Measurements from ENCODE around the gene SLC11A2. TPM values are rescaled to one million over a fixed set of nuclear protein-coding genes. Genes with fewer than 3 reads are reported as not detected.

Gene SLC11A2
- total and polyA plus RNA-seq, 9 of the 15 experiments (the other 6 are each of a cell fraction or from before 2014, with no cell fraction given) = 21.1 to 54.0 (median 32.9) TPM

DNA sequence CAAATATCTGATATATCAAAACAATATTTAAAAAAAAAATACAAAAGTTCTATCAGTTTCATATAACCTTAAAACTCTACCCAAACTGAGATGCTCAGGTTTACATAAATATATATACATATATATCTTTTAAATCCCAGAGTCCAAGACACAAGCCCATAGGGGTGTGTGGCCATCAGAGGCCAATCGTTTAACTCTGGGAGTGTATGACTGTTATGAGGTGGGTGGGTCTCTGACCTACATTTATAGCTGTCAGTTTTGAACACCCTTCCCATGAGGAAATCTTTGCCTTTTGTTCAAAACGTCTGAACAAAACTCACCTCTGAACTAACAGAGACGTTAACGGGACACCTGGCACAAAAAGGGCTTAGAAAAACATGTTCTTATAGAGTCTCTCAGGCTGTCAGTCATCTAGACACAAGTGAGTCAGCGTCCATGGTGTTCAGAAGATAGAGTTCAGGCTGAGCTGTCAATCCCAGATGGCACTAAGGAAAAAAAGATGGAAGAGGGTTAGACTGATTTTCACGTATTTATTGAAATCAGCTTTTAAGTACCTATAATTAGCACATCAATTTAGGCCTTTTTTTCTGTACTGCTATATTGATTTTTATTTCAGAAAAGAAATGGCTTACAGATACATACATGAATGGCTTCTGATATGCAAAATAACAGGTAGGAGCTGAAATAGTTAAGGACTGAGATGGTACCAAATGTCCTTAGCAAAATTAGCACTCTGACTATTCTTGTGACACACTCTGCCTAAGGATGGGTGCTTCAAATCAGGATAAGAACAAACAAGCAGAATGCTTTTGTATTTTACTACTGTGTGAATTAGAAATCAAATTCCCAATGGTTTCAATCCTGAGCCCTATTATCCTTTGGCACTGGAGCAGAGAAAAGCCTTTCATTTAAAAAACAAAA, 44.6 kb downstream of the SLC11A2 start:
- POLR2A ChIA-PET = interaction anchor here (0.6 kb wide), 2 partner anchors 17 to 1341 kb away, joined by 3 read pairs; no protein-coding TSS in a partner anchor
- H3K4me3 ChIP-seq = no peak overlapping the region
- WGBS (ENCODE audit: insufficient coverage, low coverage, missing lambda C conversion rate) = 50% methylated on average over 6 of the region's 6 CpGs
- H3K9ac ChIP-seq (ENCODE audit: insufficient read depth in 1 of 2, low read depth in 2 of 2, low read length in 2 of 2) = no peak overlapping the region
- in situ Hi-C loops (cut with MboI) = no loop called here
- CTCF ChIA-PET (ENCODE audit: low intra/inter-chr PET ratio) = interaction anchor here (0.7 kb wide), 1 partner anchor 326 kb away, joined by 3 read pairs; no protein-coding TSS in a partner anchor
- H3K79me2 ChIP-seq (ENCODE audit: control insufficient read depth, insufficient read depth, low read length) = no peaks in the 10 kb centered on the region
- no peaks in the 10 kb centered on the region for H3K9me3 ChIP-seq (replicated peaks; ENCODE audit: control insufficient read depth, insufficient read depth, low read depth, low read length)
- H3K4me1 ChIP-seq (replicated peaks in 1 of 2; ENCODE audit: control insufficient read depth in 2 of 2, insufficient read depth in 2 of 2, low read length in 2 of 2) = no peaks in the 10 kb centered on the region
- H3K4me2 ChIP-seq (ENCODE audit: insufficient read depth, low read length) = no peak overlapping the region
- BruUV-seq (replicated peaks) = no TSS peak
- DNase-seq (ENCODE audit: extremely low read depth in 1 of 4, low spot score in 3 of 4) (peak in 3 of 4 experiments; percentile 13 to 26 (median 17)), FAIRE-seq (no peak), ATAC-seq (peak; percentile 40; the same call in 1 of the 3 replicates)
- no peaks in the 10 kb centered on the region for H3K9me1 ChIP-seq (ENCODE audit: control insufficient read depth, insufficient read depth, low read length)
- intact Hi-C loops (cut with micrococcal nuclease) = no loop called here
- peaks cover 12% of the 10 kb centered on the region for H3K36me3 ChIP-seq (ENCODE audit: control insufficient read depth, insufficient read depth, low read length)
- H3K27ac ChIP-seq (ENCODE audit: extremely low read depth, low read depth, low read length) = no peak overlapping the region
- no peaks in the 10 kb centered on the region for H3K27me3 ChIP-seq (ENCODE audit: control insufficient read depth in 2 of 2, insufficient read depth in 2 of 2, low read length in 2 of 2)
- H4K20me1 ChIP-seq (replicated peaks; ENCODE audit: control insufficient read depth, insufficient read depth, low read length) = no peaks in the 10 kb centered on the region
- no peak overlapping the region for H2AFZ ChIP-seq (ENCODE audit: low read depth, low read length)
- TF ChIP-seq ZC3H4 (CRISPR knock-in tag; IDR thresholded peaks at IDR 0.05; ENCODE audit: borderline replicate concordance) = no peak
- TF ChIP-seq, protein P1, sequence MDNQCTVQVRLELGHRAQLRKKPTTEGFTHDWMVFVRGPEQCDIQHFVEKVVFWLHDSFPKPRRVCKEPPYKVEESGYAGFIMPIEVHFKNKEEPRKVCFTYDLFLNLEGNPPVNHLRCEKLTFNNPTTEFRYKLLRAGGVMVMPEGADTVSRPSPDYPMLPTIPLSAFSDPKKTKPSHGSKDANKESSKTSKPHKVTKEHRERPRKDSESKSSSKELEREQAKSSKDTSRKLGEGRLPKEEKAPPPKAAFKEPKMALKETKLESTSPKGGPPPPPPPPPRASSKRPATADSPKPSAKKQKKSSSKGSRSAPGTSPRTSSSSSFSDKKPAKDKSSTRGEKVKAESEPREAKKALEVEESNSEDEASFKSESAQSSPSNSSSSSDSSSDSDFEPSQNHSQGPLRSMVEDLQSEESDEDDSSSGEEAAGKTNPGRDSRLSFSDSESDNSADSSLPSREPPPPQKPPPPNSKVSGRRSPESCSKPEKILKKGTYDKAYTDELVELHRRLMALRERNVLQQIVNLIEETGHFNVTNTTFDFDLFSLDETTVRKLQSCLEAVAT (IDR thresholded peaks at IDR 0.05) = peak in 1 of 2 experiments; percentile 63; a peak in 1 of 4 replicates
- TF ChIP-seq POLR3G (IDR thresholded peaks at IDR 0.05; ENCODE audit: extremely low read depth, insufficient read length, insufficient replicate concordance) = no peak
- no peak for TF ChIP-seq ZNF184 (CRISPR knock-in tag; IDR thresholded peaks at IDR 0.05)
- no peak for TF ChIP-seq L3MBTL2 (IDR thresholded peaks at IDR 0.05)
- no peak for TF ChIP-seq POLR2A (conservative IDR thresholded peaks at IDR 0.05)
- no peak for TF ChIP-seq GTF2F1 (IDR thresholded peaks at IDR 0.05; ENCODE audit: low read depth, low read length)
- no peak for TF ChIP-seq FOXK2 (conservative IDR thresholded peaks at IDR 0.05 in 1 of 2, IDR thresholded peaks at IDR 0.05 in 1 of 2; ENCODE audit: low read depth in 2 of 2)
- TF ChIP-seq ZNF354B (CRISPR knock-in tag; IDR thresholded peaks at IDR 0.05) = no peak
- TF ChIP-seq TSC22D4 (tag; IDR thresholded peaks at IDR 0.05) = no peak
- no peak for TF ChIP-seq PBX2 (CRISPR knock-in tag; IDR thresholded peaks at IDR 0.05; ENCODE audit: low read depth)
- 0 out of 2 replicates have a peak, but pooled peaks have one; percentile 16 for TF ChIP-seq PBX2 (tag; conservative IDR thresholded peaks at IDR 0.05; ENCODE audit: low read depth)
- TF ChIP-seq MEIS2 (IDR thresholded peaks at IDR 0.05; ENCODE audit: partially characterized antibody) = peak; percentile 26
- TF ChIP-seq ILK (tag; IDR thresholded peaks at IDR 0.05; ENCODE audit: borderline replicate concordance, low read depth) = no peak
- TF ChIP-seq LEF1 (IDR thresholded peaks at IDR 0.05) = no peak
- TF ChIP-seq ATF3 (IDR thresholded peaks at IDR 0.05) = 0 out of 2 replicates have a peak, but pooled peaks have one; percentile 9
- no peak for TF ChIP-seq ATF3 (CRISPR knock-in tag; conservative IDR thresholded peaks at IDR 0.05)
- TF ChIP-seq NFXL1 (CRISPR knock-in tag; IDR thresholded peaks at IDR 0.05) = no peak
